ENCODE data around the gene PRPS1. TPM values are rescaled to one million over a fixed set of nuclear protein-coding genes. Genes with fewer than 3 reads are reported as not detected.

PRPS1 gene
- total and polyA plus RNA-seq, 2 experiments from 2014 or later = 91.1 to 149 TPM

DNA sequence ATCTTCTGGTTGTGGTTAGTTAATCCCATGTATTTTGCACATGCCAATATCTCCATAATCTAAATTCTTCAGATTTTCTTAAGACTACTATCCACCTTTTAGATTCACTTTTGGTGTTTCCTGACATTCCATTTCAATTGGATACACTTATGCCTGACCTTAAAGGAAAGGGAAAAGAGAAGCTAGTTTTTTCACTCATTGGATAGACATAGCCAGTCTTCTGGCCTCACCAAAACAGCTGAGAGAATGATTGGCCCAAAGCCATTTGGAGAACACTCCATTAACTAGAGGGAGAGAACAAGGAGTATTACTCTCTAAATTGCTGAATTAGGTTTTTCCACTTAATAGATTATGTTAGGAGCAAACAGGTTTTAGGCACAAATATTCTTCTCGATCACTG is 4.0 kb downstream of the PRPS1 start:
- Histone ChIP-seq H3K27ac (ENCODE audit: low read depth) (no peak overlapping the region), H3K4me2 (no peak overlapping the region), H3K9me2 (ENCODE audit: insufficient read depth) (no peaks in the 10 kb centered on the region), H2AFZ (no peak overlapping the region), H3F3A (replicated peaks; ENCODE audit: low read depth) (no peaks in the 10 kb centered on the region), H3K27me3 (ENCODE audit: insufficient read depth) (no peaks in the 10 kb centered on the region), H3K4me3 (no peak overlapping the region), H3K79me2 (replicated peaks; ENCODE audit: insufficient read depth) (peaks cover 87% of the 10 kb centered on the region), H3K4me1 (ENCODE audit: insufficient read depth) (peaks cover 4% of the 10 kb centered on the region; the same call in 1 of the 2 replicates), H3K36me3 (ENCODE audit: insufficient read depth) (no peaks in the 10 kb centered on the region), H4K20me1 (replicated peaks; ENCODE audit: insufficient read depth) (peaks cover 16% of the 10 kb centered on the region)
- peaks cover 14% of the 10 kb centered on the region; the same call in 2 of the 3 replicates for H3K4me1 Mint-ChIP-seq
- H3K9me3 Mint-ChIP-seq = no peaks in the 10 kb centered on the region
- H3K27me3 Mint-ChIP-seq (ENCODE audit: insufficient read depth, low read depth, poor library complexity) = no peaks in the 10 kb centered on the region
- DNase-seq (ENCODE audit: low spot score) = no peak
- no peak overlapping the region for H3K4me3 Mint-ChIP-seq
- no peak for ATAC-seq
- H3K36me3 Mint-ChIP-seq (ENCODE audit: low read depth) = peaks cover 5% of the 10 kb centered on the region
- no peak overlapping the region for H3K27ac Mint-ChIP-seq
- TF ChIP-seq CREB1 (CRISPR knock-in tag; IDR thresholded peaks at IDR 0.05; ENCODE audit: low read depth) = no peak

DNA sequence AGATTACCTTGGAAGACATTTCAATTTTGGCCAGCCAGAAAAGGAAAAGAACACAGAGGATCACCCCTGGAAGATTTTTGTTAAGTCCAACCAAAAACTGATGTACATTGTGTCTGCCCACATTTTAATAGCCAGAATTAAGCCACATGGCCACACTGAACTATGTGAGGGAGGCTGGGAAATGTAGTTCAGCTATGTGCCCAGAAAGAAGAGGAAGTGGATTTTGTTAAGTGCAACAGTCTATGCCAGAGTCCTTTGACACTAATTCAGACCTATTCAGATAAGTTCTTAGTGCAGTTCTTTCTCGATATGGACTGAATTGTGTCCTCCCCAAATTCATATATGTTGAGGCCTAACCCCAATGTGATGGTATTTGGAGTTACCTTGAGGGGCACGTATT is 18.4 kb downstream of the PRPS1 start:
- Histone ChIP-seq H3K4me1 (ENCODE audit: insufficient read depth) (no peaks in the 10 kb centered on the region), H3K4me2 (no peak overlapping the region), H3F3A (replicated peaks; ENCODE audit: low read depth) (no peaks in the 10 kb centered on the region), H3K27me3 (ENCODE audit: insufficient read depth) (no peaks in the 10 kb centered on the region), H3K4me3 (no peak overlapping the region), H3K36me3 (ENCODE audit: insufficient read depth) (peaks cover 13% of the 10 kb centered on the region), H2AFZ (no peak overlapping the region), H3K27ac (ENCODE audit: low read depth) (no peak overlapping the region), H3K9me2 (ENCODE audit: insufficient read depth) (no peaks in the 10 kb centered on the region), H3K79me2 (replicated peaks; ENCODE audit: insufficient read depth) (no peaks in the 10 kb centered on the region; the same call in 1 of the 2 replicates), H4K20me1 (replicated peaks; ENCODE audit: insufficient read depth) (no peaks in the 10 kb centered on the region)
- H3K4me3 Mint-ChIP-seq = no peak overlapping the region
- no peaks in the 10 kb centered on the region for H3K9me3 Mint-ChIP-seq
- DNase-seq (ENCODE audit: low spot score) (no peak), ATAC-seq (no peak)
- no peaks in the 10 kb centered on the region for H3K27me3 Mint-ChIP-seq (ENCODE audit: insufficient read depth, low read depth, poor library complexity)
- no peak overlapping the region for H3K27ac Mint-ChIP-seq
- peaks cover 74% of the 10 kb centered on the region for H3K36me3 Mint-ChIP-seq (ENCODE audit: low read depth)
- H3K4me1 Mint-ChIP-seq = peaks cover 1% of the 10 kb centered on the region; the same call in 2 of the 3 replicates
- TF ChIP-seq CREB1 (CRISPR knock-in tag; IDR thresholded peaks at IDR 0.05; ENCODE audit: low read depth) (no peak), POLR2AphosphoS5 (IDR thresholded peaks at IDR 0.05; ENCODE audit: low read depth) (no peak), EZH2 (IDR thresholded peaks at IDR 0.05; ENCODE audit: low read depth, unreplicated experiment) (no peak), ZNF114 (CRISPR knock-in tag; IDR thresholded peaks at IDR 0.05) (no peak), ZNF331 (CRISPR knock-in tag; IDR thresholded peaks at IDR 0.05; ENCODE audit: low read depth) (no peak), STAT1 (IDR thresholded peaks at IDR 0.05; ENCODE audit: unreplicated experiment) (no peak)
- TF ChIP-seq, protein P1, sequence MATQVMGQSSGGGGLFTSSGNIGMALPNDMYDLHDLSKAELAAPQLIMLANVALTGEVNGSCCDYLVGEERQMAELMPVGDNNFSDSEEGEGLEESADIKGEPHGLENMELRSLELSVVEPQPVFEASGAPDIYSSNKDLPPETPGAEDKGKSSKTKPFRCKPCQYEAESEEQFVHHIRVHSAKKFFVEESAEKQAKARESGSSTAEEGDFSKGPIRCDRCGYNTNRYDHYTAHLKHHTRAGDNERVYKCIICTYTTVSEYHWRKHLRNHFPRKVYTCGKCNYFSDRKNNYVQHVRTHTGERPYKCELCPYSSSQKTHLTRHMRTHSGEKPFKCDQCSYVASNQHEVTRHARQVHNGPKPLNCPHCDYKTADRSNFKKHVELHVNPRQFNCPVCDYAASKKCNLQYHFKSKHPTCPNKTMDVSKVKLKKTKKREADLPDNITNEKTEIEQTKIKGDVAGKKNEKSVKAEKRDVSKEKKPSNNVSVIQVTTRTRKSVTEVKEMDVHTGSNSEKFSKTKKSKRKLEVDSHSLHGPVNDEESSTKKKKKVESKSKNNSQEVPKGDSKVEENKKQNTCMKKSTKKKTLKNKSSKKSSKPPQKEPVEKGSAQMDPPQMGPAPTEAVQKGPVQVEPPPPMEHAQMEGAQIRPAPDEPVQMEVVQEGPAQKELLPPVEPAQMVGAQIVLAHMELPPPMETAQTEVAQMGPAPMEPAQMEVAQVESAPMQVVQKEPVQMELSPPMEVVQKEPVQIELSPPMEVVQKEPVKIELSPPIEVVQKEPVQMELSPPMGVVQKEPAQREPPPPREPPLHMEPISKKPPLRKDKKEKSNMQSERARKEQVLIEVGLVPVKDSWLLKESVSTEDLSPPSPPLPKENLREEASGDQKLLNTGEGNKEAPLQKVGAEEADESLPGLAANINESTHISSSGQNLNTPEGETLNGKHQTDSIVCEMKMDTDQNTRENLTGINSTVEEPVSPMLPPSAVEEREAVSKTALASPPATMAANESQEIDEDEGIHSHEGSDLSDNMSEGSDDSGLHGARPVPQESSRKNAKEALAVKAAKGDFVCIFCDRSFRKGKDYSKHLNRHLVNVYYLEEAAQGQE (IDR thresholded peaks at IDR 0.05; ENCODE audit: unreplicated experiment) = no peak
- TF ChIP-seq, protein P2, sequence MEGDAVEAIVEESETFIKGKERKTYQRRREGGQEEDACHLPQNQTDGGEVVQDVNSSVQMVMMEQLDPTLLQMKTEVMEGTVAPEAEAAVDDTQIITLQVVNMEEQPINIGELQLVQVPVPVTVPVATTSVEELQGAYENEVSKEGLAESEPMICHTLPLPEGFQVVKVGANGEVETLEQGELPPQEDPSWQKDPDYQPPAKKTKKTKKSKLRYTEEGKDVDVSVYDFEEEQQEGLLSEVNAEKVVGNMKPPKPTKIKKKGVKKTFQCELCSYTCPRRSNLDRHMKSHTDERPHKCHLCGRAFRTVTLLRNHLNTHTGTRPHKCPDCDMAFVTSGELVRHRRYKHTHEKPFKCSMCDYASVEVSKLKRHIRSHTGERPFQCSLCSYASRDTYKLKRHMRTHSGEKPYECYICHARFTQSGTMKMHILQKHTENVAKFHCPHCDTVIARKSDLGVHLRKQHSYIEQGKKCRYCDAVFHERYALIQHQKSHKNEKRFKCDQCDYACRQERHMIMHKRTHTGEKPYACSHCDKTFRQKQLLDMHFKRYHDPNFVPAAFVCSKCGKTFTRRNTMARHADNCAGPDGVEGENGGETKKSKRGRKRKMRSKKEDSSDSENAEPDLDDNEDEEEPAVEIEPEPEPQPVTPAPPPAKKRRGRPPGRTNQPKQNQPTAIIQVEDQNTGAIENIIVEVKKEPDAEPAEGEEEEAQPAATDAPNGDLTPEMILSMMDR (conservative IDR thresholded peaks at IDR 0.05; ENCODE audit: low read depth in 2 of 2) = no peak
- TF ChIP-seq, protein P3, sequence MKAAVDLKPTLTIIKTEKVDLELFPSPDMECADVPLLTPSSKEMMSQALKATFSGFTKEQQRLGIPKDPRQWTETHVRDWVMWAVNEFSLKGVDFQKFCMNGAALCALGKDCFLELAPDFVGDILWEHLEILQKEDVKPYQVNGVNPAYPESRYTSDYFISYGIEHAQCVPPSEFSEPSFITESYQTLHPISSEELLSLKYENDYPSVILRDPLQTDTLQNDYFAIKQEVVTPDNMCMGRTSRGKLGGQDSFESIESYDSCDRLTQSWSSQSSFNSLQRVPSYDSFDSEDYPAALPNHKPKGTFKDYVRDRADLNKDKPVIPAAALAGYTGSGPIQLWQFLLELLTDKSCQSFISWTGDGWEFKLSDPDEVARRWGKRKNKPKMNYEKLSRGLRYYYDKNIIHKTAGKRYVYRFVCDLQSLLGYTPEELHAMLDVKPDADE (IDR thresholded peaks at IDR 0.05) = no peak
